Measurements from ENCODE around the gene SH3BP1.

Gene SH3BP1

DNA sequence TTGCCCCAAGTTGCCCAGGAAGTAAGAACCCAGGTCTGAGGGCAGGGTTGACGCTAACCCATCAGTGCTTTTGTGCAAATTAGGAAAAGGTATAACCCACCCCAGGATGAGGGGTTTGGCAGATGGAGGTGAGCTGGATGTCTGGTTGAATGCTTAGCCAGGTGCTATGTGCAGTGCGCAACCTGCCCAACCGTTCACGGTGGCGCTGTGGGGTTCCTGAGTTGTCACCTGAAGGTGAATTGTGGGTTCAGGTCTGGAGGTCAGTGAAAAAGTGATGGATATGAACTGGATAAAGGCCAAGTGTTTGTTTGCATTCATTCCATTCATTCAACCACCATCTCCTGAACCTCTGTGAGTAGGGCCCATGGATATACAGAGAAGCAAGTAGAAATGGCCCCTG lies 45.2 kb upstream of the SH3BP1 start:
- no peak for TF ChIP-seq EZH2phosphoT487 (IDR thresholded peaks at IDR 0.05; ENCODE audit: borderline replicate concordance, low read length)
- TF ChIP-seq, protein P1, sequence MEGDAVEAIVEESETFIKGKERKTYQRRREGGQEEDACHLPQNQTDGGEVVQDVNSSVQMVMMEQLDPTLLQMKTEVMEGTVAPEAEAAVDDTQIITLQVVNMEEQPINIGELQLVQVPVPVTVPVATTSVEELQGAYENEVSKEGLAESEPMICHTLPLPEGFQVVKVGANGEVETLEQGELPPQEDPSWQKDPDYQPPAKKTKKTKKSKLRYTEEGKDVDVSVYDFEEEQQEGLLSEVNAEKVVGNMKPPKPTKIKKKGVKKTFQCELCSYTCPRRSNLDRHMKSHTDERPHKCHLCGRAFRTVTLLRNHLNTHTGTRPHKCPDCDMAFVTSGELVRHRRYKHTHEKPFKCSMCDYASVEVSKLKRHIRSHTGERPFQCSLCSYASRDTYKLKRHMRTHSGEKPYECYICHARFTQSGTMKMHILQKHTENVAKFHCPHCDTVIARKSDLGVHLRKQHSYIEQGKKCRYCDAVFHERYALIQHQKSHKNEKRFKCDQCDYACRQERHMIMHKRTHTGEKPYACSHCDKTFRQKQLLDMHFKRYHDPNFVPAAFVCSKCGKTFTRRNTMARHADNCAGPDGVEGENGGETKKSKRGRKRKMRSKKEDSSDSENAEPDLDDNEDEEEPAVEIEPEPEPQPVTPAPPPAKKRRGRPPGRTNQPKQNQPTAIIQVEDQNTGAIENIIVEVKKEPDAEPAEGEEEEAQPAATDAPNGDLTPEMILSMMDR (IDR thresholded peaks at IDR 0.05; ENCODE audit: low read depth, low read length, poor library complexity, severe bottlenecking) = no peak

DNA sequence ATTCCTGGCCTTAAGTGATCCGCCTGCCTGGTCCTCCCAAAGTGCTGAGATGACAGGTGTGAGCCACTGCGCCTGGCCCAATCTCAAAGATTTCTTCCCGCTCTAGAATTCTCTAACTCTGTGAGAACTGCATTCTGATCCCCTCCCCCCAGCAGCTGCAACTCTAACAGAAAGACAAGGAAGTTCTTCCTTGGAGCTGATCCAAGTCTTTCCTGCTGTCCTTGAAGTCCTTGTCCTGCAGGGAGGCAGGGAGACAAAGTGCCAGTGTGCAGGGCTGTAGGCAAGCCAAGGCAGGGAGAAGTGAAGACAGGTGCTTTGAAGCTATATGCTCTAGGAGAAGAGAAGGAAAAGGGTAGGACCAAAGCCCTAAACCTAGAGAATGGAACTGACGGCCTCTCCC lies 40.3 kb upstream of the SH3BP1 start:
- H3K4me1 ChIP-seq (ENCODE audit: control insufficient read depth, low read length) = no peaks in the 10 kb centered on the region
- H3K9me2 ChIP-seq (replicated peaks; ENCODE audit: control insufficient read depth, low read length) = no peaks in the 10 kb centered on the region
- H3K4me2 ChIP-seq (ENCODE audit: low read length) = no peak overlapping the region
- H3K4me3 ChIP-seq (ENCODE audit: low read length) = no peak overlapping the region
- no peak overlapping the region for H3K27ac ChIP-seq (ENCODE audit: low read depth, low read length)
- no peak for TF ChIP-seq EZH2phosphoT487 (IDR thresholded peaks at IDR 0.05; ENCODE audit: borderline replicate concordance, low read length)
- TF ChIP-seq, protein P1 (IDR thresholded peaks at IDR 0.05; ENCODE audit: low read depth, low read length, poor library complexity, severe bottlenecking) = no peak
- H3K27me3 ChIP-seq (ENCODE audit: control insufficient read depth, low read length) = peaks cover 21% of the 10 kb centered on the region
- H3K36me3 ChIP-seq (ENCODE audit: control insufficient read depth, low read length) = no peaks in the 10 kb centered on the region
- H3K79me2 ChIP-seq (ENCODE audit: control insufficient read depth, low read length) = no peaks in the 10 kb centered on the region
- H3F3A ChIP-seq (ENCODE audit: control insufficient read depth, insufficient read depth) = no peaks in the 10 kb centered on the region
- H3K9me3 ChIP-seq (ENCODE audit: control insufficient read depth, insufficient read depth, low read length) = no peaks in the 10 kb centered on the region
- H4K20me1 ChIP-seq (ENCODE audit: control insufficient read depth, insufficient read depth, low read depth, low read length) = no peaks in the 10 kb centered on the region

More for the DNA sequence above, 45.2 kb upstream of the SH3BP1 start:
- peaks cover 15% of the 10 kb centered on the region for H3K27me3 ChIP-seq (ENCODE audit: control insufficient read depth, low read length)
- H3K27ac ChIP-seq (ENCODE audit: low read depth, low read length) = no peak overlapping the region
- H3K4me2 ChIP-seq (ENCODE audit: low read length) = no peak overlapping the region
- H3K9me2 ChIP-seq (replicated peaks; ENCODE audit: control insufficient read depth, low read length) = no peaks in the 10 kb centered on the region
- H4K20me1 ChIP-seq (ENCODE audit: control insufficient read depth, insufficient read depth, low read depth, low read length) = no peaks in the 10 kb centered on the region
- H3F3A ChIP-seq (ENCODE audit: control insufficient read depth, insufficient read depth) = no peaks in the 10 kb centered on the region
- H3K4me1 ChIP-seq (ENCODE audit: control insufficient read depth, low read length) = peaks cover 5% of the 10 kb centered on the region
- H3K36me3 ChIP-seq (ENCODE audit: control insufficient read depth, low read length) = no peaks in the 10 kb centered on the region
- no peak overlapping the region for H3K4me3 ChIP-seq (ENCODE audit: low read length)
- H3K9me3 ChIP-seq (ENCODE audit: control insufficient read depth, insufficient read depth, low read length) = no peaks in the 10 kb centered on the region
- H3K79me2 ChIP-seq (ENCODE audit: control insufficient read depth, low read length) = no peaks in the 10 kb centered on the region

DNA sequence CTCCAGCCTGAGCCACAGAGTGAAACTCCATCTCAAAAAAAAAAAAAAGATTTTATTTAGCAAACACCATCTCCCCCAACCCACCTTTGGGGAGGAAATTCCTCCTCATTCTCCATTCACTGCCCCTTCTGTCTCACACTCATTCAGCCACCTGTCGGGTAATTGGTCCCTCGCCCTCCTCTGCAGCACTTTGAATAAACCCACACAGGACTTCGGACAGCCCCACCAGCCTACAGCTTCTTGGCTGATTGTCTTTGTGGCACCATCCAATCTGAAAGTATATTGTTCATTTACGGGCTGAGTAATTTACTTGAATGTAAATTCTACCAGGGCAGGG lies 38.3 kb upstream of the SH3BP1 start:
- Histone ChIP-seq H4K20me1 (ENCODE audit: control insufficient read depth, insufficient read depth, low read depth, low read length) (no peaks in the 10 kb centered on the region), H3K79me2 (ENCODE audit: control insufficient read depth, low read length) (no peaks in the 10 kb centered on the region), H3F3A (ENCODE audit: control insufficient read depth, insufficient read depth) (no peaks in the 10 kb centered on the region), H3K4me3 (ENCODE audit: low read length) (no peak overlapping the region), H3K4me2 (ENCODE audit: low read length) (no peak overlapping the region), H3K9me3 (ENCODE audit: control insufficient read depth, insufficient read depth, low read length) (no peaks in the 10 kb centered on the region), H3K9me2 (replicated peaks; ENCODE audit: control insufficient read depth, low read length) (no peaks in the 10 kb centered on the region), H3K36me3 (ENCODE audit: control insufficient read depth, low read length) (no peaks in the 10 kb centered on the region), H3K27me3 (ENCODE audit: control insufficient read depth, low read length) (peaks cover 21% of the 10 kb centered on the region), H3K27ac (ENCODE audit: low read depth, low read length) (no peak overlapping the region), H3K4me1 (ENCODE audit: control insufficient read depth, low read length) (peaks cover 7% of the 10 kb centered on the region)
- TF ChIP-seq EZH2phosphoT487 (IDR thresholded peaks at IDR 0.05; ENCODE audit: borderline replicate concordance, low read length) = no peak
- TF ChIP-seq, protein P1 (IDR thresholded peaks at IDR 0.05; ENCODE audit: low read depth, low read length, poor library complexity, severe bottlenecking) = no peak
